NCI-H128 (cell line): ENCODE results near the gene DDX25.

Experiments used
- DNase-seq: peaks from one replicate; lab custom pipeline; 2025; ENCODE audit not compliant: unreplicated experiment; lab: John Stamatoyannopoulos, UW

Gene DDX25

DNA sequence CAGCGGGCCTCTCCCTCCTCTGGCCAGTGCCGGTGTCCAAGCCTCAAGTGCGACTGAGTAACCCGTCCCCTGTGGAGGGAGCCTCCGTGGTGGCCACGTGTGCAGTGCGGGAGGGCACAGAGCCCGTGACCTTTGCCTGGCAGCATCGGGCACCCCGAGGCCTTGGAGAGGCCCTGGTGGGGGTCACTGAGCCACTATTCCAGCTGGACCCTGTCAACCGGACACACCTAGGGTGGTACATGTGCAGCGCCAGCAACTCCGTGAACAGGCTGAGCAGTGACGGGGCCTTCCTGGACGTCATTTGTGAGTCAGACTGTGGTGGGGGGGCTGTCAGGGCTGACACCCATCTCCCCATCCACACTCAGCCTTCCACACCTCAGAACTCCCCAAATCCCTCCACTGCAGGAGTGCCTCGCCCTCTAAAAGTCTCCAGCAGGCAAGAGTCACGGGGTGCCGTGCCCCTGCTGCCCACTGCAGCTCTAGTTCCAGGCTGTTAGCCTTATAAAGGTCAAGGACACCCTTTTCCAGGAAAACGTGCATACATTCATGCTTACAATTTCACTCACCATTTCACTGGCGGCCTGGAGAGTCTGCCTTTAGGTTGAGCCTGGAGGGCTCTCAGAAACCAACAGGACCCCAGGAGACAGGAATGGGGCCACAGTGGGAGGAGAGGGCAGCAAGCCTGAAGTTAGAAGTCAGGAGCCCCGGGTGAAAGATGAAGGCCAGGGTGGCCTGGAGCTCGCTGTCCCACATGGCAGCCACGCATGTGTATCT is 44.2 kb downstream of the DDX25 start:
- no peak for DNase-seq

DNA sequence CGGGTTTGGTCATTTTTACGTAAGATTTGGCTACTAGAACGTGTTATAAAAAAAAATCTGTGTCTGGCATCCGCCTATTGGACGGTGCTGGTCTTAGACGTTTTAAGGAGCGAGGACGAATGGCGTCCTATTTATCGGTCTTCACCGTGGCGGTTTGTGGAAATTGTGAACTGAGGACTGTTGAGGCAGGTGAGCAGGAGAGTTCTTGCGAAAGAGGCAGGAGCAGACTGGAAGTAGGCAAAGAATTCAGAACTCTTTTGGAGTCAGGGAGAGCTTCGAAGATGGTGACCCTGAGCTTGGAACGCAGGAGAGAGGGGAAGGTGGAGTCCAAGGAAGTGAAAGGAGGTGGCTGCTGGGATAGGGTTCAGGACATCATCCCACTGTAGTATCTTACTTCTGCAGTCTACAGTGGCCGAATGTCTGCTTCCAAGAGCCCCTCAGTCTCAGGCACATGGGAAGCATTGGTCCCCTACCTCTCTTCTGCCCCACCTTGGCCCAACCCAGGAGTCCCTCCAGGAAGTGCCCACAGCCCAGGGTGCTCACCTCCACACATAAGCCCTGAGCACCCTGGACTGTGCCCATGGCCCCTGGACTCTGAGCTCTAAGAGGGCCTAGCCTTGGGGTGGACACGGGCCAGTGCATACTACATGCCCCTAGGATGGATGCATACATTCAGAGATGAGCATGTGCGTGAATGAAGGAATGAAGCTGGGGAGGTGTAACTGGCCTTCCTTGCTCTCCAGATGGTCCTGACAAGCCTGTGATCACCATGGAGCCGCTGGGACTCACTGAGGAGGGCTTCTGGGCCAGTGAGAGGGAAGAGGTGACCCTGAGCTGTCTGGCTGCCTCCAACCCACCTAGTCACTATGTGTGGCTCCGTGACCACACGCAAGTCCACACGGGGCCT is 45.2 kb downstream of the DDX25 start:
- no peak for DNase-seq

DNA sequence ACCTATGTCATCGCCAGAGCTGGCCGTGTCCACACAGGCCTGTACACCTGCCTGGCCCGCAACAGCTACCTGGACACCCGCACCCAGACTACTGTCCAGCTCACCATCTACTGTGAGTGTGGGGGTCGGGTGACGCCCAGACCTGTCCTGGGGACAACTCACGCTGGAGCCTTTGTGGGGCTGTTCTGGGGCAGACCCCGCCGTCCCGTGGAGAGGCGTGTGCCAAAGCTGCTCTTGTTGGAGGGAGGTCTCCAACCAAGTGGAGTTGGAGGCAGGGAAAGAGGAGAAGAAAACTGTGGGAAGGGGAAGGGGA is 45.8 kb downstream of the DDX25 start:
- DNase-seq, result no peak

DNA sequence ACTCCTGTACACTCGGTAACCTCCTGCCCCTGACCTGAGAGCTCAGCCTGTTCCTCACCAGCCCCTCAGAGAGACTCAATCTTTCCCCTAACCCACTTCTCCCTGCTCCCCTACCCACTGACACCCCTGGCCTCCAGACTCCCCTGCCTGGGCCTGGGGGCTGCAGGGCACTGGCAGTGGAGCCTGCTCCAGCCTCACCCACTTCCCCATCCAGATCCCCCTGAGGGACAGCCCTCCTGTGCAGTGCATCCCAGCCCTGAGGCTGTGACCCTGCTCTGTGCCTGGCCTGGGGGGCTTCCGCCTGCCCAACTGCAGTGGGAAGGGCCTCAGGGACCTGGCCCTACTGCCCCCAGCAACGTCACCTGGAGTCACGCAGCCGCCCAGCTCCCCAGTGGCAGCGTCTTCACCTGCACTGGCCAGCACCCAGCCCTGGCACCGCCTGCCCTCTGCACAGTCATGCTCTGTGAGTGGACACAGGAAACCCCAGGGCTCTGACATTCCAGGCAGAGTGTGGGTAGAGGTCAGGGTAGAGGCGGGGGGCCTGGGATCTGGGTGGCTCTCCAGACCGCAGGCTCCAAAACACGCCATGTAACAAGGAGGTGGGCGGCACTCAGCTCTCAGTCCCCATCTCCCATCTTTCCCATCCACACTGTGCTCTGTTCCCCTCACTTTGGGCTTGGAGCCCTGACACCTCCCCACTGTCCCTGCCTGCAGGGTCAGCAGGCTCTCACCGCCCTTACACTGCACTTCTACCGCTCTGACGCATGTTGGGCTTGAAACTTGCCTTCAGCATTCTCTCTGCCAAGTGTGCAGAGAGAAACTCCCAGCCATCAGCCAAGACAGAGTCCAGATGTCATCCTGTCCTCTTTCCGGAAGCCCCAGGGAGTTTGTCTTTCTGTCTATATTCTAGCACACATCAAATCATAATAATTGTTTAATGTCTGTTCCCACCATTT is 46.7 kb downstream of the DDX25 start:
- no peak for DNase-seq

DNA sequence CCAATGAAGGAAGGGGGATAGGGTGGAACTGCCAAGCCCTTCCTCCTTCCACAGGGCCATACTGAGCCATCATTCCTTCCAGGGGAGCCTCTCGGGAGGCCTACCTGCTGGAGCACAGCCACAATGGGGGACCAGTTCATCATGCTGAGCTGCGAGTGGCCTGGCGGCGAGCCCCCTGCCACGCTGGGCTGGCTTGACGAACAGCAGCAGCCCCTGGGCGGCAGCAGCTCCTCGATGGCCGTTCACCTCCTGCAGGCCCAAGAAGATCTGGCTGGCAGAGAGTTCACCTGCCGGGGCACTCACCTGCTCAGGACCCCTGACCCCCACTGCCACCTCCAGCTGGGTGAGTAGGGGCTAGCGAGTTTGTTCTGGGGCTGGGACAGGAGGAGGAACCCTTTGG is 47.4 kb downstream of the DDX25 start:
- no peak for DNase-seq

DNA sequence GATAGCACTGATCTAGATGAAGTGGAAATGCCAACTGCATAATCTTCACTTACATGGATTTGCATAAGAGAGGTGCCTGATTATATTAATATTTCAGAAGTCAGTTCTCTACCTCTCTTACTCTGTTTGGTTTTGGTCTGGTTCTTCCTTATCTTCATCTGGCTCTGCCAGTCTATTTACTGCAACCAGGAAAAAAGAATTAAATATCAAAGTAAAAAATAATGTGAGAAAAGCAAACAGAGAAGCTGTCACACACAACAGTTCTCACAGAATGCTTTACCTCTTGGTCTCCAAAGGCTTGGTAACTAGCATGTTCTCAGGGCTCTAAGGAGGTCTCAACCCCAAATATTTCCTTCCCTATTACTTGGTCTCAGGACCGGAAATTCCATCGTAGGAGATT is 48.3 kb downstream of the DDX25 start:
- DNase-seq, result no peak

DNA sequence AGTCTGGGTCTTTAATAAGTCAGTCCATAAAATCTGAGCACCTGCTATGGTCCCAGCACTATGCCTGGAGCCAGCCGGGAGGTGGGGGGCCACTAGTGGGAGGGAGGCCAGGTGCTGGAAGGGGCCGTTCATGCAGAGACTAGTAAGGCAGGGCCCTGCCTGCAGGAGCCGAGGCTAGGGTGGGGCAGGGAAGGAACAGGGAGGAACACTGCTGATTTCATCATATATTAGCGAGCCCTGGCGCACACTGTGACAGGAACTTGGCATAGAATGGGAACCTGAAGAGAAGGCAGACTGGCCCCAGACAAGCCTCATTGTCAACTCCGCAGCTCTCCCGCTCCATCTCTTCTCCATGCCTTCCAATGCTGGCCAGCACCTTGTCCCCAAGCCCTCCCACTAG is 48.7 kb downstream of the DDX25 start:
- DNase-seq, result no peak

DNA sequence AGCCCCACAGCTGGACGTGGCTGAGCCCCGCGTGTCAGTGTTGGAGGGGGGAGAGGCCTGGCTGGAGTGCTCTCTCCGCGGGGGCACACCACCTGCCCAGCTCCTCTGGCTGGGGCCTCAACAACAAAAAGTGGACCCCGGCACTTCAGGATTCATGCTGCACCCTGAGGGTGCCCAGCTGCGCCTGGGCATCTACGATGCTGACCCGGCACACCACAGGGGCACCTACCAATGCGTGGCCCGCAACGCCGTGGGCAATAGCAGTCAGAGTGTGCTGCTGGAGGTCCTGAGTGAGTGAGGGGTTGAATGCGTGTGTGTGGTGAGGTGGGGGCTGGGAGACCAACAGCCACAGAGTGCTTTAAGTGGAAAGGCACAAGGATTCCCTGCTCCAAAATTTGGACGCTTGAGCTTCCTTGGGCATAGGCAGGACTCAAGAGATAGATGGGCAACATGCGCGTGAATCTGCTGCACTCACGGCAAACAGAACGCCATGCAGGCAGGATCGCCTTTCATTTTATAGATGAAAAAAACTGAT is 49.2 kb downstream of the DDX25 start:
- DNase-seq, result no peak

DNA sequence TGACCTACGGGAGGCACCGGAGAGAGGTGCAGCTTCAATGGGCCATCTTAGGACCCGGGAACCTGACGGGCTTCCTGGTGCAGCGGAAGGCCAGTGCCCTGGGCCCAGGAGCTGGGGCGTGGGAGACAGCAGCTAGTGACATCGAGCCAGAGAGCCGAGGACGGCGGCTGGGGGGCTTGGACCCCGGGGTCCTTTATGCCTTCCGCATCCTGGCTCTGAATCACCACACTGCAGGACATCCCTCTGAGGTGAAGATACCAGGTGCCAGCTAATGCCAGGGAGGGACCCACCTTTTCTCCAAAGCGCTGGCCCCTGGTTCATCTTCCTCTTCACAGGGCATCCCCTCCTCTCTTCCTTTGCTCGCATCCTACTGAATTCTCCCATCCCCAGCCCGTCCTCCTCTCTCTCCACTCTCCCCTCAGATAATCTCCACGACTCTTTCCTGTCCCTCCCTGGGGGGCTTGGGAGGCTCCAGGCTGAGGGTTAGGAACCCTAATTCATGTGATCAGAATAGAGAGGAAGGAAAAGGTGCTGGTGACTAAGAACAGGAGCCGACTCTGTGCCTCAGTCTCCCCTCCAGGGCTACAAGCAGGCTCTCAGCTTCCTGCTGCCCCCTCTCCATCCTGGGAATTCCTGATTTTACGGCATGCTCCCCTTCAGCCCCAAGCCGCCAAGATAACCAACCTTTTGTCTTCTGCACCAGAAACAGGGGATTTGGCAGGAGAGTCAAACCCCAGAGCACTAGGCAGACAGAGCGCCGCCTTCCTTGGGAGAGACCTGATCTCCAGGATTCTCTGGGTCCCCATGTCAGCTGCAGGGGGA is 50.0 kb downstream of the DDX25 start:
- DNase-seq, result no peak

DNA sequence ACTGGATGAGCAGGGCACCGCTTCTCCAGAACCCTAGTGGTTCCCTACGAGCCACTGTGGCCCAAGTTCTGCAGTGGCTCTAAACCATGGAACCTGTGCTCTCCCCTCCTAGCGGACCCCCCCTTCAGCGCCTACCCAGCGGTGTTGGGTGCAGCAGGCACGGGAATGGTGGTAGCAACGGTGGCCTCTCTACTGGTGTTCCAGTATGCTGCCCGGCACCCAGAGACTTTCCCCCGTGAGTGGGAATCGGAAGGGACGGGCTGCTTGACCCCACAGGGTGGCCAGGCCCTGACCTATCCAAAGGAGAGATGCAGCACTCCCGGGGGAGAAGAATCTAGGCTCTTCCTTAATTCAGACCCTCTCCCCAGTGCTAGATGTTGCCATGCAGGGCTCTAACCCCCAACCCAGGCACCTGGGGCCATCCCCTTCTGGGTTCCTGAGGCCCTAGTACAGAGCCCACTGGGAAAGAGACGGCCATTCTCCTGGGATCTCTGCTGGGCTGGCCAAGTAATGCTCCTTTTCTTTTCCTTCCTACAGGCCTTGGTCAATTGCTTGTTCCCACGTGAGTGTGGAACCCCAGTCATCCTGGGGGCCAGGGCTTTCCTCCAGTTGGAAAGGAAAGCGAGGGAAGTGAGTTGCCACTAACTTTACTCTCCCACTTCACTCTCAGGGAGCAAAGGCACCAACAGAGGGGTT is 50.8 kb downstream of the DDX25 start:
- DNase-seq, result no peak

DNA sequence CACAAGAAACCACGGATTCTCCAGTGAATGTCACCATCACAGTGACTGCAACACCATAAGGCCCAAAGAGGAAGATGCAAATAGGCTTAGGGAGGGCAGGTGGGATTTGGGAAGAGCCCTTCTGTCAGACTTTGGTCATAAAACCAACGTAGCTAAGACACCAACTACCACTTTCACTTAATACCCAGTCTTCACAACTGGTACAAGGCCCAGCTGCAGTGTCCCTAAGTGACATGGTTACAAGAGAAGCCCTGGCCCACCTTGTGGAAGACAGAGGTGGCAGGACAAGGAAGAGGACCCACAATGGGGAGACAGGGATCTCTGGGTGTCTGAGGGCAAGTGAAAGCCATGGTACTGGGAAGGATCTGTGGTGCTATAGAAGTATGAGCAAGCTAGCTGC is 51.5 kb downstream of the DDX25 start:
- DNase-seq, result no peak

DNA sequence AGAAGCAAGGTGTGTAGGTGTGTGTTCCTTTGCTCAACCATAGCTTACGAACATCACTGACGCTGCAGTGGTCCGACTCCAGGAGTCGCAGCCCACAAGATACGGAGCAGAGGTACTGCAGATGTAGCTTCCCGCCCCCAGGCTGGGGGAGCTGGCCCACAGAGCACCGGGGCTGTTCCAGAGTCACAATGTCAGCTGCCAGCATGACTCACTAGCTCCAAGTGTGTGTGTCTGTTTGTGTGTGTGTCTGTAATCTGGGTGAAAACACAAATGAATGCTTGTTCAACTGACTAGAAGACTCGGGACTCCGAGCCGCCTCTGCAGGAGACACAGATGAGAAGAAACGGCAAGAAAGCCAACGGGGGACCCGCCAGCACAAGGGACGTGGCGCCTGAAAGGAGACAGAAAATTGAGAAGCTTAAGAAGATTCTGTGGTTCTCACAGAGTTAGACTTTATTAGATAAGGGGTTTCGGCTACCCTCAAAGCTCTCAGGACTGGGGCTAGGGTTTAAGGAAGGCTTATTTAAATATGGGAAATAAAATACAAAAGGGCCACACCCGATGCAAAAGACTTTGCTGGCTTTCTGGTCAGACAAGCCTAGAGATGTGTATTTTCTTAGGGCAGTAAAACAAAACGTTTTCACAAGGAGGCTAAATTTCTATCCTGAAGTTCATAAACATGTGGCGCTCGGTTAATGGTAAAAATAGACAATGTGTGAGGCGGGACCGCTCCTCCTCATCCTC is 52.3 kb downstream of the DDX25 start:
- no peak for DNase-seq

DNA sequence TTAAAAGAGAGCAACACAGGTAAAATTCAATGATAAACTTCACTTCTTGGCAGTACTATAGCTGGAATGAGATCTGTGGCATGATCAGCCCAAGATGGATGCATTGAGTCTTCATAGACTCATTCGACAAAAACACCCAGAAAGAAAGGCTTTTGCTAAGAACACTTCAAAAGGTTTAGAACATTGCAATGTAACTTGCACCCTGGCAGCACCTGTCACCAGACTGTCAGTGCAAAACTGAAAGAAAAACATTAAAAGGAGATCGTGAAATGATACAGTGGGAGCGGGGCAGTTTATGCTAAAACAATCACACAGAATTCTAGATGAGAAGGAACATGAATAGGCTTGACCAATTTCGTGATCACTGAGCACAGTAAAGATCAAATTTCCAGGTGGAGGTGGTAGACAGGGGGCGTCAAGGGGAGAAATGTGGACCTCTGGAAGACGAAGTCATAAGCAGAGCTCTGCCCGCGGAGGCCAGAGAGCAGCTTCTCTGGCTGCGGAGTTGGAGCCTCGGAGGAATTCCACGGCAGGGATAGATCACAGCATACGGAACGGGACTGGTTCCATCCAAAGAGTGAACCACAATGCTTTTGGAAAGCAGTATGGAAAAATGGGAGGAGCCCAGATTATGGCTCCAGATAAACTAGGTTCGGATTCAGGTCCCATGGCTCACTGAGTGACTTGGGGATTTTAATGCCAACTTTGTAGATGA is 53.5 kb downstream of the DDX25 start:
- DNase-seq, result no peak

DNA sequence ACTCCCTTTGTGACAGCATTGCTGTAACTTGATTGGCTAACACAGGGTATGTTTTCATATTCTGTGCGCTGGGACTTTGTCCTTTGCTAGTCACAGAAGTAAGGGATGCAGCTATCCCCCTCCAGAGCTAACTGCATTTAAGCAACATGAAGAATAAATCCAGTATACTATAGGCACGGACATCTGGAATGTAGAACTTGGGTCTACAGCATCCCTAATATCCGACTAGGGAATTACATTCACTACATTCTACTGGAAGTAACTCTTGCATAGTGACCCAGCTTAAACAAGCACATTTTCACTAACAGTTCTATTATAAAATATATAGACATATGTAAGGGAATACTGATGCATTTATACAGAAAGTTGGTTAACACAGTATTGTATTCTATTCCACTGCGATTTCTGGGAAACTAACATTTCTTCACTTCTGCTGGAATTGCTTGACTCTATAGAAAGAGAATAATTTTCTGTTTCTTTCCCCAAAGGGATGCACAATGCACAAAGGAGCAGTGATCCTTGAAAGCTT is 54.6 kb downstream of the DDX25 start:
- DNase-seq, result no peak

DNA sequence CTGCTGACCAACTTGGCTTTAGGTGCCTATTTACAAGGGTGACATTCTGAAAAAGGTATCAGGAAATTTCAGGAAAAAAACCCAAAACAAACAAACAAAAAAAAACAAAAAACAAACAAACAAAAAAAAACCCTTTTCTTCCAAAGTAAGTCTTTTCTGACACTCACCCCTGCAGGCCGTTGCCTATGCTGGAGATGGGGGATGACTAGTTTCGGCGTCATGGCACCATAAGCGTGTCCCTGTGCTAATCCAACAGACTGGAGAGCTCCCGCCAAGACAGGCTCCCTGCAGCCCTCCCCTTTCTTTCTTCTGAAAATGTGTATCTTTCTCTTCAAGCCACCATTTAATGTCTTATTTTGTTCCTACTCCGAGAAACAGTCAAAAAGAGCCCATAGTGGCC is 55.2 kb downstream of the DDX25 start:
- DNase-seq, result no peak

DNA sequence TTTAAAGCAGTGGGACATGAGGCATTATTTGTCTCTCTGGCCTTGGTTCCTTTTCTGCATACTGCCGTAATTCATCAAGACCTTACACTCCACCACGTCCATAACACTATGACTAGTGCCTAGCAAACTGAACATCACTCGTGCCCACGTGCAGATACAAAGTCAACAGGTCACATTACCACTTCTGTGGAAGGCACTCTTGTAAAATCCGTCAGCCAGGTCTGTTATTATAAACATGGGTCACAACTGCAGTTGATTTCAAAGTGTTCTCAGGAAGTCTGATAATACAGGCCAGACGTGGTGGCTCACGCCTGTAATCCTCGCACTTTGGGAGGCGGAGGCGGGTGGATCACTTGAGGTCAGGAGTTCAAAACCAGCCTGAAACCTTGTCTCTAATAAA is 55.6 kb downstream of the DDX25 start:
- no peak for DNase-seq

DNA sequence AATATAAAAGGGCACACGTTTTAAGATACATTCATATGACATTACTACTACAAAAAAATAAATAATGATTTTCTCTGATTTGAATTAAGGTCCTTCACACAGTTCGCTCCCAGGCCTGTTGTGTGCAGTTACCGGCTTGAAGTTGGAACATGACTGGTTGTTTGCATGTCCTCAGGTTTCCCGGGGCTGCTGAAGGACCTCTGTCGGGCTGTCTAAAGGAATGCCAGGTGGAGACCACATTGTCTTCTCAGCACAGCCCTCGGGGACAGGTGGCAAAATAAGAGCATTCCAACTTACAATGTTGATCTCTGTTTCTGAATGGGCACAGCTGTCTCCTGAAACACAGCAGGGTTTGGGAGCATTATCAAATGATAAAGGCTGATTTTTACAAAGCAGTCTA is 56.5 kb downstream of the DDX25 start:
- DNase-seq, result no peak

DNA sequence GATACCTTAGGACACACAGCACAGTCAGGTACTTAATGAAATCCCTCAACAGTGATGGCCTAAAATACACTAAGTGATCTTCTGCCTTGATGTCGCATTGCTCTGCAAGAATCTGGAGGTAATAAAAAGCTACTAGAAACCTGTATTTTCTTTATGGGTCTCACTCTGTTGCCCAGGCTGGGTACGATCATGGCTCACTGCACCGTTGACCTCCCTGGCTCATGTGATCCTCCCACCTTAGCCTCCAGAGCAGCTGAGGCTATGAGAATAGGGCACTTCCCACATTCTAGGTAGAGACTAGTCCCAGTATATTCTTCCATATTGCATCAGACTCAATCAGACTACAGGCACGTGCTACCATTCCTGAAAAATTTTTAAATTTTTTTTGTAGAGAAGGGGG is 63.2 kb downstream of the DDX25 start:
- no peak for DNase-seq
